IPS DF 6.9 (cell line): Measurements from ENCODE around the gene CHRM2.

Source experiments
- DNase-seq: peaks from one replicate; pipeline ENCODE4 v3.0.0-alpha.2; 2013; ENCODE audit warnings: low read depth, low spot score
- H3K27ac ChIP-seq: one replicate; pipeline ENCODE4 v1.5.1; 2013; ENCODE audit warnings: low read length, control low read depth
- H3K27me3 ChIP-seq: 2 replicates; pipeline ENCODE4 v1.6.1; 2013; ENCODE audit warnings: mild to moderate bottlenecking, low read length; ENCODE audit not compliant: control insufficient read depth, insufficient read depth
- H3K36me3 ChIP-seq: 2 replicates; pipeline ENCODE4 v1.6.1; 2013; ENCODE audit warnings: low read length; ENCODE audit not compliant: control insufficient read depth, insufficient read depth
- H3K4me1 ChIP-seq: 2 replicates; pipeline ENCODE4 v1.6.1; 2013; ENCODE audit warnings: low read length; ENCODE audit not compliant: control insufficient read depth, insufficient read depth
- H3K4me3 ChIP-seq: 2 replicates; pipeline ENCODE4 v1.5.1; 2013; ENCODE audit warnings: mild to moderate bottlenecking, low read length
- H3K9me3 ChIP-seq: 2 replicates; pipeline ENCODE4 v1.6.1; 2013; ENCODE audit warnings: low read length, inconsistent platforms; ENCODE audit not compliant: control insufficient read depth, insufficient read depth
- WGBS: extraction: QIAGEN DNeasy Blood & Tissue Kit; methylation state at CpG from one replicate; pipeline ENCODE4 v1.1.7; 2013; ENCODE audit warnings: mixed read lengths, missing lambda C conversion rate; ENCODE audit not compliant: insufficient read length, insufficient coverage; 5-methylcytosine and 5-hydroxymethylcytosine counted together

Gene CHRM2

DNA sequence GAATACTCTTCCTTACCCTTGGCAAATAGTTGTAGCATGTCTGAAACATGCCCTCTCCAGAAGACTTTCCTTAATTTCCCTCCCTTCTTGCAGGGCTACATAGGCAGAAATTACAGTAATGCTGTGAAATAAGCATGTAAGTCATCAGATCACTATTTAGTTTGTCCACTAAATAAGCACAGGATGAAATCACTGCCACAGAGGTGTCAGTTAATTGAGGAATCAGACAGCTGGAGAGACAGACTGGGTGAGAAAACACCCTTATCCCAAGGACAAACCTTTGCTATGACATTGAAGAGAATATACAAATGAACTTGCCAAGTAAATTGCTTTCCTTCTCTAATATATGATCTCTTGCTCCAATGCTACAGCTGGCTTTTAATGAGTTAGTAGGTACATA is 129.3 kb downstream of the CHRM2 start:
- no peak overlapping the region for H3K27ac ChIP-seq
- no peak for DNase-seq

GRCh38 chr7:136998495-136998894 is 130.0 kb downstream of the CHRM2 start:
- no peak for DNase-seq
- H3K4me1 ChIP-seq: no peaks in the 10 kb centered on the region
- H3K4me3 ChIP-seq: no peak overlapping the region
- no CpG with 5 or more reads among the region's 2 CpGs for WGBS
- no peak overlapping the region for H3K27ac ChIP-seq
- no peaks in the 10 kb centered on the region for H3K36me3 ChIP-seq
- H3K9me3 ChIP-seq: no peaks in the 10 kb centered on the region
- H3K27me3 ChIP-seq: no peaks in the 10 kb centered on the region

More for the DNA sequence above, 129.3 kb downstream of the CHRM2 start:
- no peak overlapping the region for H3K4me3 ChIP-seq
- H3K4me1 ChIP-seq: no peaks in the 10 kb centered on the region
- H3K27me3 ChIP-seq: no peaks in the 10 kb centered on the region
- H3K9me3 ChIP-seq: no peaks in the 10 kb centered on the region
- H3K36me3 ChIP-seq: no peaks in the 10 kb centered on the region

DNA sequence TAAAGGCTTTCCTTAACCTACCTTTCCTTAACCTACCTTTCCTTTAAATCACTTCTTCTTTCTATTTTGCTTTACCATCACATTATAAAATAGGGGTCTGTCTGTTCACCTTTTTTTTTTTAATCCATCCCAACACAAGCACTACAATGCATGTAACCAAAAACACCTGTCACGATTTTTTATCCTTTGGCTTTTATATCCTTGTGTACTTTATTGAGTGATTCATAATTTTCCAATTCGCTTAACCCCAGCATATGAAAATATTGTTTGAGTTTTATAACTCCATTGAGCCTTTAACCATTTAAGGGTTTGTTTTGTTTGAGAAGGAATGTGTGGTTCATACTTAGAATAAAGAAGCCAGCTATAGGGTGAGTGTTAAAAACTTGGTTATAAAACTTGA is 132.2 kb downstream of the CHRM2 start:
- H3K4me3 ChIP-seq: no peak overlapping the region
- no peaks in the 10 kb centered on the region for H3K9me3 ChIP-seq
- no peaks in the 10 kb centered on the region for H3K36me3 ChIP-seq
- no peaks in the 10 kb centered on the region for H3K27me3 ChIP-seq
- H3K4me1 ChIP-seq: no peaks in the 10 kb centered on the region
- no peak for DNase-seq
- H3K27ac ChIP-seq: no peak overlapping the region
- WGBS: no CpG with 5 or more reads among the region's 2 CpGs

DNA sequence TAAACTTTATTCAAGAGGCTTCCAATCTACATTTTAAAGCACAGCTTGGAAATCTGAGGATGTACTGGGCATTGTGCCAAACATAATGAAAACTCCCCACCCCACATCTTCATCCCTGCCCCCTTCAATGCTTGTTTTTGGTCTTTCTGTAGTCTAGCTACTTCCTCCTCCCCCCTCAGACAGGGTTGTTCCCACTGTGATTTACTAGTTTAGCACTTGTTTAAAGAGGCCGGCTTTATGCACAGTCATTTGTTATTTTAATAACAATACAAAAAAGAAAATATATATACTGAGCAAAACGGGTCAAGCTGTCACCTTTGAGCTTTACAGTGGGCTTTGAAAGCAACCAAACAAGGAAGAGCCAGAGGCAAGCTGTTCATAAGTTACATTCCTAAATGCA is 132.6 kb downstream of the CHRM2 start:
- no peak for DNase-seq
- no peaks in the 10 kb centered on the region for H3K36me3 ChIP-seq
- H3K9me3 ChIP-seq: no peaks in the 10 kb centered on the region
- no peaks in the 10 kb centered on the region for H3K4me1 ChIP-seq
- no peak overlapping the region for H3K27ac ChIP-seq
- no peaks in the 10 kb centered on the region for H3K27me3 ChIP-seq
- H3K4me3 ChIP-seq: no peak overlapping the region
- WGBS: no CpG with 5 or more reads among the region's 2 CpGs

DNA sequence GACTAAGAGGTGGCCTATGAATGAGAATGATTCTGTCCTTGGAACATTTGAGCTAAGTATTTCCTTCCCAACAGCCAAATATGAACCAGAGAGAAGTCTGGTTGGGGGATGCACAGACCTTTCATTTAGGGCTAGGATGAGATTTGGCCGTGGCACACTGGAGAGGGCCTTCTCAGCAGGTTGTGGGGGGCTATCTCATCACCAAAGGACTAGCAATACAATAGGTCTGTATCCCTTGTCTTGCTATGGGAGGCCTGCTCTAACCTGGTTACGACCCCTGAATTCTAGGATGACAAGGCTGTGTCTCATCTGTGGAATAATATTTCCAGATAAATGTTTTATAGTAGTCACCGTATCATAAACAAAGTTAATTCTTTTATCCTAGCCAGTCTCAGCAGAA is 133.0 kb downstream of the CHRM2 start:
- Histone ChIP-seq H3K27me3 (no peaks in the 10 kb centered on the region), H3K4me1 (no peaks in the 10 kb centered on the region), H3K4me3 (no peak overlapping the region), H3K36me3 (no peaks in the 10 kb centered on the region), H3K27ac (no peak overlapping the region), H3K9me3 (no peaks in the 10 kb centered on the region)
- WGBS: no CpG with 5 or more reads among the region's 3 CpGs
- no peak for DNase-seq

DNA sequence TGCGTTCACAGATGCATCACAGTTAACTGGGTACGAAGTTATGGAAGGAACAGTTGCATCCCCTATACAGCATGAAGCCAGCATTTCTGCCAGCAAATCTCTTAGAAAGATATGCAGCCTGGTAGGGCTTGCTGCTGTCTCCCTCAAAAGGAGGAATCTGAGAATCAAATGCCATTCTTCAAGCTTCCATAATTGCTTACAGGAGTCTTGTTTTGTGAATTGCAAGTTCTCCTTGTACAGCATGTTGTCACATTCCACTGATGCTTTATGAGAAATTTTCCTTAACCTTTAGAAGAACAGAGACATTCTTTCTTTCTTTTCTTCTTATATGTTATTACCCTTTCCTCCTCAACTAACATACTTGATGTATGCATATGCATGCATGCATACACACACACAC is 134.6 kb downstream of the CHRM2 start:
- Histone ChIP-seq H3K27me3 (no peaks in the 10 kb centered on the region), H3K9me3 (no peaks in the 10 kb centered on the region), H3K4me1 (no peaks in the 10 kb centered on the region), H3K27ac (no peak overlapping the region), H3K36me3 (no peaks in the 10 kb centered on the region), H3K4me3 (no peak overlapping the region)
- DNase-seq: no peak
- no CpG with 5 or more reads among the region's 2 CpGs for WGBS

GRCh38 chr7:137003566-137003965 is 135.1 kb downstream of the CHRM2 start:
- DNase-seq: no peak
- WGBS: no CpG with 5 or more reads among the region's 2 CpGs
- H3K27me3 ChIP-seq: no peaks in the 10 kb centered on the region

GRCh38 chr7:137005873-137006272 is 137.4 kb downstream of the CHRM2 start:
- no peak for DNase-seq

More at GRCh38 chr7:137003566-137003965, 135.1 kb downstream of the CHRM2 start:
- Histone ChIP-seq H3K4me3 (no peak overlapping the region), H3K36me3 (no peaks in the 10 kb centered on the region), H3K4me1 (no peaks in the 10 kb centered on the region), H3K27ac (no peak overlapping the region), H3K9me3 (no peaks in the 10 kb centered on the region)

GRCh38 chr7:137006293-137006692 is 137.8 kb downstream of the CHRM2 start:
- Histone ChIP-seq H3K27me3 (no peaks in the 10 kb centered on the region), H3K4me1 (no peaks in the 10 kb centered on the region), H3K36me3 (no peaks in the 10 kb centered on the region), H3K27ac (no peak overlapping the region), H3K9me3 (no peaks in the 10 kb centered on the region), H3K4me3 (no peak overlapping the region)
- WGBS: no CpG with 5 or more reads among the region's 1 CpG
- no peak for DNase-seq

More at GRCh38 chr7:137005873-137006272, 137.4 kb downstream of the CHRM2 start:
- WGBS: no CpG with 5 or more reads among the region's 3 CpGs
- no peaks in the 10 kb centered on the region for H3K27me3 ChIP-seq
- H3K27ac ChIP-seq: no peak overlapping the region
- no peaks in the 10 kb centered on the region for H3K4me1 ChIP-seq
- no peaks in the 10 kb centered on the region for H3K9me3 ChIP-seq
- no peaks in the 10 kb centered on the region for H3K36me3 ChIP-seq
- H3K4me3 ChIP-seq: no peak overlapping the region

- WGBS: no CpG with 5 or more reads among the region's 3 CpGs
These were observed 138.7 kb downstream of the CHRM2 start for GRCh38 chr7:137007001-137007694.

DNA sequence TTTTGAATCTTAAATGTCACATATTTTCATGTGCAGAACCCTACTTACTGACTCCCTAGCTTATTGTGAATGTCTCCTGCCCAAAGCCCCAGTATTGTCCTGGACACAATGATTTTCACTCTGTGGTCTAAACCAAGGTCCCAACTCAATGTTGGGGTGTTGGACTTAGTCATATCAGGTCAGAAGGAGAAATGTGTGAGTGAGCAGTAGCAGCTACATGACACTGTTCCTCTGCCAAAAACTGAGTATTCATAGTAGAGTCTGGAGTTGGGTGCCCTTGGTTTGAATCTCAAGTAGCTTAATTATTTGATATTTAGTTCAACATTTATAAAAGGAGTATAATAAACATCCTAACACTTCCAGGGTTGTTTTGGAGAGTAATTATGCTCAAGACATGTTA is 141.0 kb downstream of the CHRM2 start:
- Histone ChIP-seq H3K27ac (no peak overlapping the region), H3K4me1 (no peaks in the 10 kb centered on the region), H3K9me3 (no peaks in the 10 kb centered on the region), H3K4me3 (no peak overlapping the region), H3K36me3 (no peaks in the 10 kb centered on the region), H3K27me3 (no peaks in the 10 kb centered on the region)
- DNase-seq: no peak

More at GRCh38 chr7:137007001-137007694, 138.7 kb downstream of the CHRM2 start:
- DNase-seq: no peak
- H3K27me3 ChIP-seq: no peaks in the 10 kb centered on the region
- no peaks in the 10 kb centered on the region for H3K36me3 ChIP-seq
- no peaks in the 10 kb centered on the region for H3K9me3 ChIP-seq
- H3K4me3 ChIP-seq: no peak overlapping the region
- H3K4me1 ChIP-seq: no peaks in the 10 kb centered on the region
- no peak overlapping the region for H3K27ac ChIP-seq
